ENCODE data around the gene CST9. TPM values are rescaled to one million over a fixed set of nuclear protein-coding genes. Genes with fewer than 3 reads are reported as not detected.

CST9 gene
- total and polyA plus RNA-seq, 7 experiments from 2014 or later, result not detected

GRCh38 chr20:23643659-23644058, 37.9 kb upstream of the CST9 start:
- H3K36me3 ChIP-seq (ENCODE audit: control insufficient read depth in 2 of 3, insufficient read depth in 3 of 3, low read length in 3 of 3), result no peaks in the 10 kb centered on the region
- Mint-ChIP-seq H3K4me1 (peaks cover 0 to 10% (median 0%) of the 10 kb centered on the region in 7 donors), H3K27me3 (peaks cover 0 to 19% (median 6%) of the 10 kb centered on the region in 5 donors), H3K27ac (no peak overlapping the region), H3K9me3 (no peaks in the 10 kb centered on the region), H3K36me3 (no peaks in the 10 kb centered on the region), H3K4me3 (no peak overlapping the region)
- no peak overlapping the region for H3K27ac ChIP-seq (ENCODE audit: low read depth, low read length)
- H3K9me3 ChIP-seq (ENCODE audit: control insufficient read depth in 2 of 3, low read length in 3 of 3), result no peaks in the 10 kb centered on the region
- intact Hi-C loops (cut with micrococcal nuclease), result no loop called here
- CTCF ChIA-PET, result no interaction called here
- POLR2A ChIA-PET, result no interaction called here
- H3K4me3 ChIP-seq (ENCODE audit: low read length), result no peak overlapping the region
- no peaks in the 10 kb centered on the region for H3K27me3 ChIP-seq (ENCODE audit: control insufficient read depth in 2 of 2, insufficient read depth in 2 of 2, low read length in 2 of 2)
- no peak for DNase-seq
- no peaks in the 10 kb centered on the region for H3K4me1 ChIP-seq (ENCODE audit: control insufficient read depth in 2 of 2, insufficient read depth in 2 of 2, low read length in 2 of 2)
- no peak for ATAC-seq

- intact Hi-C loops (cut with micrococcal nuclease), result no loop called here
- no peak overlapping the region for H3K4me3 ChIP-seq (ENCODE audit: low read length)
These were observed 36.4 kb upstream of the CST9 start for GRCh38 chr20:23641936-23642751.

GRCh38 chr20:23640671-23641667, 35.3 kb upstream of the CST9 start:
- ChIA-PET POLR2A (no interaction called here), CTCF (no interaction called here)
- H3K4me3 ChIP-seq (ENCODE audit: low read length), result no peak overlapping the region
- H3K27me3 ChIP-seq (ENCODE audit: control insufficient read depth in 2 of 2, insufficient read depth in 2 of 2, low read length in 2 of 2), result no peaks in the 10 kb centered on the region
- no peak overlapping the region for H3K4me3 Mint-ChIP-seq
- H3K36me3 Mint-ChIP-seq, result peaks cover 0 to 4% (median 0%) of the 10 kb centered on the region in 5 donors
- H3K4me1 ChIP-seq (ENCODE audit: control insufficient read depth in 2 of 2, insufficient read depth in 2 of 2, low read length in 2 of 2), result no peaks in the 10 kb centered on the region
- DNase-seq (no peak), ATAC-seq (no peak)
- H3K9me3 ChIP-seq (ENCODE audit: control insufficient read depth in 2 of 3, low read length in 3 of 3), result no peaks in the 10 kb centered on the region
- no peak overlapping the region for H3K27ac ChIP-seq (ENCODE audit: low read depth, low read length)
- intact Hi-C loops (cut with micrococcal nuclease), result no loop called here
- H3K36me3 ChIP-seq (ENCODE audit: control insufficient read depth in 2 of 3, insufficient read depth in 3 of 3, low read length in 3 of 3), result no peaks in the 10 kb centered on the region
- no peak overlapping the region for H3K27ac Mint-ChIP-seq
- H3K9me3 Mint-ChIP-seq, result no peaks in the 10 kb centered on the region
- H3K4me1 Mint-ChIP-seq, result peaks cover 2 to 15% (median 6%) of the 10 kb centered on the region in 7 donors
- H3K27me3 Mint-ChIP-seq, result peaks cover 9 to 36% (median 18%) of the 10 kb centered on the region in 5 donors

More at GRCh38 chr20:23641936-23642751, 36.4 kb upstream of the CST9 start:
- Histone ChIP-seq H3K27ac (ENCODE audit: low read depth, low read length) (no peak overlapping the region), H3K27me3 (ENCODE audit: control insufficient read depth in 2 of 2, insufficient read depth in 2 of 2, low read length in 2 of 2) (no peaks in the 10 kb centered on the region), H3K36me3 (ENCODE audit: control insufficient read depth in 2 of 3, insufficient read depth in 3 of 3, low read length in 3 of 3) (no peaks in the 10 kb centered on the region), H3K4me1 (ENCODE audit: control insufficient read depth in 2 of 2, insufficient read depth in 2 of 2, low read length in 2 of 2) (no peaks in the 10 kb centered on the region), H3K9me3 (ENCODE audit: control insufficient read depth in 2 of 3, low read length in 3 of 3) (no peaks in the 10 kb centered on the region)
- DNase-seq (no peak), ATAC-seq (peak; percentile 62)
- ChIA-PET CTCF (no interaction called here), POLR2A (no interaction called here)
- Mint-ChIP-seq H3K27me3 (peaks cover 0 to 24% (median 6%) of the 10 kb centered on the region in 5 donors), H3K27ac (no peak overlapping the region), H3K9me3 (no peaks in the 10 kb centered on the region), H3K36me3 (no peaks in the 10 kb centered on the region), H3K4me1 (peaks cover 0 to 12% (median under 1%) of the 10 kb centered on the region in 7 donors), H3K4me3 (no peak overlapping the region)

GRCh38 chr20:23640018-23640601, 34.4 kb upstream of the CST9 start:
- Histone ChIP-seq H3K36me3 (ENCODE audit: control insufficient read depth in 2 of 3, insufficient read depth in 3 of 3, low read length in 3 of 3) (no peaks in the 10 kb centered on the region), H3K27me3 (ENCODE audit: control insufficient read depth in 2 of 2, insufficient read depth in 2 of 2, low read length in 2 of 2) (no peaks in the 10 kb centered on the region), H3K27ac (ENCODE audit: low read depth, low read length) (no peak overlapping the region), H3K4me3 (ENCODE audit: low read length) (no peak overlapping the region), H3K9me3 (ENCODE audit: control insufficient read depth in 2 of 3, low read length in 3 of 3) (no peaks in the 10 kb centered on the region), H3K4me1 (ENCODE audit: control insufficient read depth in 2 of 2, insufficient read depth in 2 of 2, low read length in 2 of 2) (no peaks in the 10 kb centered on the region)
- Mint-ChIP-seq H3K27me3 (peaks cover 10 to 34% (median 20%) of the 10 kb centered on the region in 5 donors), H3K9me3 (no peaks in the 10 kb centered on the region), H3K4me1 (peaks cover 2 to 15% (median 6%) of the 10 kb centered on the region in 7 donors), H3K4me3 (no peak overlapping the region), H3K36me3 (peaks cover 0 to 4% (median 0%) of the 10 kb centered on the region in 5 donors), H3K27ac (no peak overlapping the region)
- CTCF ChIA-PET, result no interaction called here
- POLR2A ChIA-PET, result no interaction called here
- DNase-seq, result no peak
- intact Hi-C loops (cut with micrococcal nuclease), result no loop called here
- no peak for ATAC-seq

- H3K9me3 ChIP-seq (ENCODE audit: control insufficient read depth in 2 of 3, low read length in 3 of 3), result no peaks in the 10 kb centered on the region
- H3K4me3 ChIP-seq (ENCODE audit: low read length), result no peak overlapping the region
- POLR2A ChIA-PET, result no interaction called here
- intact Hi-C loops (cut with micrococcal nuclease), result no loop called here
- Mint-ChIP-seq H3K27me3 (peaks cover 15 to 37% (median 20%) of the 10 kb centered on the region in 5 donors), H3K4me3 (no peak overlapping the region), H3K36me3 (peaks cover 0 to 4% (median 0%) of the 10 kb centered on the region in 5 donors), H3K9me3 (no peaks in the 10 kb centered on the region), H3K4me1 (peaks cover 2 to 17% (median 6%) of the 10 kb centered on the region in 7 donors), H3K27ac (no peak overlapping the region)
- no peaks in the 10 kb centered on the region for H3K4me1 ChIP-seq (ENCODE audit: control insufficient read depth in 2 of 2, insufficient read depth in 2 of 2, low read length in 2 of 2)
- no peak overlapping the region for H3K27ac ChIP-seq (ENCODE audit: low read depth, low read length)
- no peaks in the 10 kb centered on the region for H3K27me3 ChIP-seq (ENCODE audit: control insufficient read depth in 2 of 2, insufficient read depth in 2 of 2, low read length in 2 of 2)
- CTCF ChIA-PET, result no interaction called here
- no peaks in the 10 kb centered on the region for H3K36me3 ChIP-seq (ENCODE audit: control insufficient read depth in 2 of 3, insufficient read depth in 3 of 3, low read length in 3 of 3)
- DNase-seq (no peak), ATAC-seq (no peak)
These were observed 33.8 kb upstream of the CST9 start for GRCh38 chr20:23639490-23639958.

GRCh38 chr20:23638309-23638708, 32.6 kb upstream of the CST9 start:
- H3K27me3 Mint-ChIP-seq, result peaks cover 17 to 41% (median 20%) of the 10 kb centered on the region in 5 donors
- H3K36me3 ChIP-seq (ENCODE audit: control insufficient read depth in 2 of 3, insufficient read depth in 3 of 3, low read length in 3 of 3), result no peaks in the 10 kb centered on the region
- H3K9me3 Mint-ChIP-seq, result no peaks in the 10 kb centered on the region
- H3K27ac Mint-ChIP-seq, result no peak overlapping the region
- H3K27ac ChIP-seq (ENCODE audit: low read depth, low read length), result no peak overlapping the region
- no peak for ATAC-seq
- POLR2A ChIA-PET, result no interaction called here
- H3K4me3 ChIP-seq (ENCODE audit: low read length), result no peak overlapping the region
- H3K27me3 ChIP-seq (ENCODE audit: control insufficient read depth in 2 of 2, insufficient read depth in 2 of 2, low read length in 2 of 2), result no peaks in the 10 kb centered on the region
- CTCF ChIA-PET, result no interaction called here
- H3K4me3 Mint-ChIP-seq, result peak overlapping the region in 1 of 10 donors; percentile 31
- intact Hi-C loops (cut with micrococcal nuclease), result no loop called here
- peaks cover 2 to 16% (median 6%) of the 10 kb centered on the region in 7 donors for H3K4me1 Mint-ChIP-seq
- peaks cover 0 to 4% (median 0%) of the 10 kb centered on the region in 5 donors for H3K36me3 Mint-ChIP-seq
- no peaks in the 10 kb centered on the region for H3K9me3 ChIP-seq (ENCODE audit: control insufficient read depth in 2 of 3, low read length in 3 of 3)
- DNase-seq, result no peak
- H3K4me1 ChIP-seq (ENCODE audit: control insufficient read depth in 2 of 2, insufficient read depth in 2 of 2, low read length in 2 of 2), result no peaks in the 10 kb centered on the region

Data from naive thymus-derived CD4-positive, alpha-beta T cell (primary cell).